GM21381 (cell line): Measurements from ENCODE around the gene UGDH.
"Not testable (repeated sequence)": the region's sequence is repeated elsewhere in the genome, so short reads cannot be mapped to it uniquely, and the experiment has no call there.

Source experiments
- ATAC-seq: cut with Tn5 transposase; IDR thresholded peaks from one replicate; pipeline ENCODE4 v1.9.1; 2021; ENCODE audit warnings: mild to moderate bottlenecking, moderate library complexity; ENCODE audit not compliant: unreplicated experiment

The UGDH gene

GRCh38 chr4:39497909-39498726 is 29.1 kb downstream of the UGDH start:
- ATAC-seq: no peak

GRCh38 chr4:39495446-39496213 is 31.6 kb downstream of the UGDH start:
- ATAC-seq: no peak

- no peak for ATAC-seq
Measured at GRCh38 chr4:39494354-39494753, 32.9 kb downstream of the UGDH start.

- no peak for ATAC-seq
Measured at GRCh38 chr4:39490322-39490721, 36.9 kb downstream of the UGDH start.

- no peak for ATAC-seq
Measured at GRCh38 chr4:39486221-39486804, 40.9 kb downstream of the UGDH start.

- ATAC-seq: no peak
Measured at GRCh38 chr4:39484582-39485272, 42.5 kb downstream of the UGDH start.

- ATAC-seq: no peak
Measured at GRCh38 chr4:39480902-39481695, 46.1 kb downstream of the UGDH start.

- no peak for ATAC-seq
Measured at GRCh38 chr4:39480251-39480650, 47.0 kb downstream of the UGDH start.

GRCh38 chr4:39476187-39476895 is 50.9 kb downstream of the UGDH start:
- ATAC-seq: no peak

GRCh38 chr4:39472396-39472795 is 54.8 kb downstream of the UGDH start:
- ATAC-seq: no peak

- no peak for ATAC-seq
Measured at GRCh38 chr4:39470402-39470801, 56.8 kb downstream of the UGDH start.

GRCh38 chr4:39469429-39470077 is 57.7 kb downstream of the UGDH start:
- ATAC-seq: peak; percentile 83

GRCh38 chr4:39467464-39467863 is 59.8 kb downstream of the UGDH start:
- ATAC-seq: no peak

GRCh38 chr4:39466747-39467146 is 60.5 kb downstream of the UGDH start:
- ATAC-seq: no peak

GRCh38 chr4:39464886-39465501 is 62.2 kb downstream of the UGDH start:
- ATAC-seq: no peak

- ATAC-seq: peak; percentile 80
Measured at GRCh38 chr4:39458505-39459300, 68.5 kb downstream of the UGDH start, which contains the start of the genes LIAS and RPL9. Gene LIAS (plus strand): TSS chr4:39459056. CDS start chr4:39459118, 62 bp downstream. Gene RPL9 (minus strand): TSS chr4:39458922. CDS start chr4:39458439, 483 bp downstream.

GRCh38 chr4:39458161-39458504 is 69.1 kb downstream of the UGDH start:
- not testable (repeated sequence) for ATAC-seq
